ENCODE measurements around the gene TPPP.

TPPP gene

DNA sequence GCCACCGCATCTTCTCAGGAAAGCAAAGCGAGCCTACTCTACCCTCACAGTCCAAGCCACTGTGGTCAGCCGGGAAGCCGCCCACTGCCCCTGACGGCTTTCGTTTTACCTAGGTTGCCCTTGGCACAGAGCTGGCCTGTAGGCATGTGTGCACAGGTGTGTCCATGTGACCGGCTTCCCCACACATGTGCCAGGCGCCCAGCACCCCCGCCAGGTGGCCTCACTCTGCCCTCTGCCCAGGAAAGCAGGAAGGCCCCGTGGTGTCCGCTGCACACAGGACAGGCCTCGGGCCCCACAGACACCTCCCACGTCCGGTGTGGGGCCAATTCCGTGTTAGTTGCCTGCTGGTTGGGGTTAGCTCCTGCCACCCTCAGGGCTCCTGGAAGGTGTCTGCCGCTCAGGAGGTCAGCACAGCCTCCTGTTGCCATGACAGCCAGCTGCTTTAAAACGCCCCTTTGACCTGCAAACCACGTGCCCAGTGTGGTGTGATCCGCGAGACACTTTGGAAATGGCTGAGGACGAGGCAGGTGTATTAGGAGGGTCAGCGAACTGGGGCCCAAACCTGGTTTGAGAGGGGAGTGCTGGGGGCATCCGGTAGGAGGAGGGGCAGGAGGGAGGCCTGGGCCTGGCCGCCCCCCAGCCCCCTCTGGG, 28.7 kb downstream of the TPPP start:
- no peak for DNase-seq

DNA sequence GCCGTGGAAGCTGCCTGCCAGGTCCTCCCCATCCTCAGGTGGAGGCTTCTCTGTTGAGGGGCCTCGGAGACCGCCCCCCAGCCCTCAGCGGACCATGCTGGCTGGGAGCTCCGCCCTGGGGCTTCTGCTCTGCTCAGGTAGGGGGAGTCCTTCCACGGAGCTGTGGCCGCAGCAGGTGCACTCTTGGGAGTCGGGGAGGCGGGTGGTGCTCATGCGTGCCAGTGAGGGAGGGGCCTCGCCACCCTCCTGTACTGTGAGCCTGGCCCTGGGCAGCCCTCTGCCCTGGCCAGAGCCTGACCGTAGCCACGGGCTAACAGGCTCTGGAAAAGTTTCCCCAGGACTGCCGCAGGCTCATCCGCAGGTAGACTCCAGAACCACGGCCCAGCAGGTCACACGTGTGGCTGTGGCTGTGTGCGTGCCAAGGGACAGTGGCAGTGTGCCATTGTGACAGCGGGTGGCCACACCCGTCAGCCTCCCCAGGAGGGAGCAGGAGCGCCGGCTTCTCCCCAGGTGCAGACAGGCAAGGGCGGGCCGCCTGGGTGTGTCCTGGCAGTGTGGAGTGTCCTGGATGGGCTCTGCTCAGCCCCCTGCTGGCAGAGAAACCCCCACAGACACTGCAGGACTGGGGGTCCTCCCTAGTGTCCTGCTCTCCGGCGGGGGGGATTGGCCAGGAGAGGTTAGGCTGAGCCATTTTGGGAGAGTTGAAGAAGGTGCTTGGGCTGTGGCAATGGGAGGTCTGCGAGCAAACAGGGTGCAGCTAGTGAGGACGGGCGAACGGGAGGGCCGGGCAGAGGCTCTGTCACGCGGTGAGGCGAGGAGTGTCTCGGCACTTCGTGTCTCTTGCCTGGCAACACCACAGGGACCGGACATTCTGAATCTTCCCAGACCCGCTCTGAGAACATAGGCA, 29.5 kb downstream of the TPPP start:
- no peak for DNase-seq

DNA sequence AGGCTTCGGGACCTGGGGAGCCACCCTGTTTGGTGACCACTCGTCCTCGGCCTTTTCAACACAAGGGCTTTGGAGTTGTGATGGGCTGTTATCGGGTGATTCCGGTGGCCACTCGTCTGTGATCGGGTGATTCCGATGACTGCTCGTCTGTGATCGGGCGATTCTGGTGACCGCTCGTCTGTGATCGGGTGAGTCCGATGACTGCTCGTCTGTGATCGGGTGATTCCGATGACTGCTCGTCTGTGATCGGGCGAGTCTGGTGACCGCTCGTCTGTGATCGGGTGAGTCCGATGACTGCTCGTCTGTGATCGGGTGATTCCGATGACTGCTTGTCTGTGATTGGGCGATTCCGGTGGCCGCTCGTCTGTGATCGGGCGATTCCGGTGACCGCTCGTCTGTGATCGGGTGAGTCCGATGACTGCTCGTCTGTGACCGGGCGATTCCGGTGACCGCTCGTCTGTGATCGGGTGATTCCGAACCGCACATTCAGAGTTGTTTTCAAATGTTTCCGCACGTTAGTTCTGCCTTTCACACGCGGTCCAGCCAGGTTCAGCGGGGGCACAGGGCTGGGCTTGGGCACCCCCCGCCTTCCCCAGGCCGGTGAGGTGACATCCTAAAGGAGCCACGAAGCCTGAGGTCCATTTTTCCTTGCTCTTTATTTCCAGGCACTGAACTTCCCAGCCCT, 30.3 kb downstream of the TPPP start:
- DNase-seq: no peak

DNA sequence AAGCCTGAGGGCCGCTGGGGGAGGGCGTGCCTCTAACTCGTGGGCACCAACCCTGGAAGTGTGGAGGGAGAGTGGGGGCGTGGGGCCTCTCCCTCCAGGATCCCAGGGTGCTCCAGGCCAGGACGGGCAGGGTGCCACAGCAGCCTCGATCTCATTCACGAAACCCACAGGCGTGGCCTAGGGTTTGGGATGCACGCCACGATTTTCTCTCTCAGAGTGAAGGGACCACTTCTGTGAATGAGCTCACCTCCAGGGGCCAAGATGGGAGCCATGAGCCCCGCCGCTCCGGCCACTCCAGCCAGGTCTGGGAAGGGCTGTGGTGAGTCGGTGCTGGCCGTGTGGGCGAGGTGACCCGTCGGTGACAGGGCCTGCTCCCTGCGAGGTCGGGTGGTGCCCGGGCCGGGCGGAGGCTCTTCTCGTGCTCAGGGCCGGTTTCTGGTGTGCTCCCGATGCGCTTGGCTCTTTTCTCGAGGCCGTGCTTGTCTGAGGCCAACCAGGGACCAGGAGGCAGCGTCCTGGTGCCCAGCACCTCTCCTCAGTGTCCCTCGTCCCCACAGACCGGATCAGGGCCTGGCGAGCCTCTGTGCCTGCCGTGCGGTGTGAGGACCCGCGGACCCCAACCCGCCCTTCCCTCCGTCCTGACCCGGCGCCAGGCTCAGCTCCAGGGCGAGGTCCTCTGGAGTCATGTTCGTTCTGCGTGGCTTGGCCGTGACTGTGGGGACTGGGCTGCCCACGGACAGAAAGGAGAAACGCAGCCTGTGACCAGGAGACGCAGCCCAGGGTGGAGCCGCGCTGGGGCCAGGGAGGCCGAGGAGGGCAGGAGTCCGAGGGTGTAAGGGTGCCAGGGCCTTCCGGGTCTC, 31.0 kb downstream of the TPPP start:
- no peak for DNase-seq

DNA sequence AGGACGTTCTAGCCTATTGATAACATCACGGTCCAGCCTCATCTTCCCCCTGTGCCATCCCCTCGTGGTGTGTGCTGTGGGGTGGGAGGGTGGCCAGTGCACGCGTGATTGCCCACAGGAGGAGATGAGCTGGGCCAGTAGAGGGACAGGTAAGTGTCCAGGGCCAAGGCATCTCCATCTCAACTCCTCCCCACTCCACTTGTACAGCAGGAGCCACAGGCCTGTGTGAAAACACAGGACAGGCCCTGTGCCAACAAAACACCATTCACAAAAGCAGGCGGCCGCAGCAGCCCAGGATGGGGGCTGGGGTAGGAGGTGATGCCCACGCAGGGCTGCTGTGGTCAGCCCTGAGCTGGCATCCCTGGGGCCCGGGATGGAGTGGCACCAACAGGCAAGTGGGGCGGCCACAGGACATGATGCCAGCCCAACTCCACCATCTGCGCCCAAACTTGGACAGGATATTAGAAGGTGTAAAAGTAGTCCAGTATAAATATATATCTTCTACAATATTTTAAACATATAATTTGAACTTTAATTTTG, 32.6 kb downstream of the TPPP start:
- no peak for DNase-seq

DNA sequence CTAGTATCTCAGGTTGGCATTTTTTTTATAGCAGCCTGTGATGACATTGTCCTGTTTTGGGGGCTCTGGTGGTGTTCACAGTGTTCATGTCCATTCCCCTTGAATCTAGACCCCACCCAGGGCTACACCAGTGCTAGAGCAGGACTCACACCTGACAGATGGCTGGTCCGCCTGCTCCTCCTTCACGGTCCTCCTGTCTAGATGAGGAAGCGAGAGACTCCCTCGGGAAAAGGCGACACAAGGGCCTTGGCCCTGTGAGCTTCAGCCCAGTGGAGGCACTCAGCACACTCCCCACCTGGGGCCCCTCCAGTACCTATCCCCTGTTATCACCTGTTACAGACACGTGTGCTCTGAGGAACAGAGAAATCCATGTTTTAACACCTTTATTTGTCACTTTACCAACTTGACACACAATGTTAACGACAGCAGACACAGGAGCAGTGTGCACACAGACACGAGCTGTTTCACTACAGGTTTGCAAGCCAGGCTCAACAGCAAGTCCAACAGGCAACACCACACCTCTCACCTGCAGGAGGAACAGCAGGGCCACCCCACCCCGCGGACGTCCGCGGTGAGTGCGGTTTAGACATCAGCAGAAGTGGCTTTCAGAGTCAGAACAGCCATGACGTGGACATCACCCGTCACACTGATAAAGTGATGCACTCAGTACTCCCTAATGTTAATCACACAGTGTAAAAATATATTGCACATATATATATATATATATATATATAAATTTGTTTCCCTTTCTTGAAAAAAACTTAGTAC, 33.5 kb downstream of the TPPP start:
- DNase-seq: no peak

DNA sequence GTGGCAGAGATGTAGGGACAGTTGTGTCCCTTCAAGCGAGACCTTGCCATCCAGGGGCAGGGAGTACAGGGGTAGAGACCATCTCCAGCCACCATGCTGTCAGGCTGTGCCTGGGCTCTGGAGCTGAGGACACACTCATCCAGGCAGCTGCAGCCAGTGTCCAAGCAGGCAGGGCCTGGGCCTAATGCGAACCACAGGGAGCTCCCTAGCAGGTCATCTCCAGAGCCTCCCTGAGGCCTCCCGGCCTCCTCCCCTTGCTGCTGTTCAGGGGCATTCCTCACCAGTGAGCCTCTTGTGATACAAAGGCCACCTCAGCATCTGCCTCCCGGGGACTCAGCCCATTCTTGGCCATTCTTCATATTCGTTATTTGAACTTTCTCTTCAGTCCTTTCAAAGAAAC, 35.0 kb downstream of the TPPP start:
- no peak for DNase-seq

DNA sequence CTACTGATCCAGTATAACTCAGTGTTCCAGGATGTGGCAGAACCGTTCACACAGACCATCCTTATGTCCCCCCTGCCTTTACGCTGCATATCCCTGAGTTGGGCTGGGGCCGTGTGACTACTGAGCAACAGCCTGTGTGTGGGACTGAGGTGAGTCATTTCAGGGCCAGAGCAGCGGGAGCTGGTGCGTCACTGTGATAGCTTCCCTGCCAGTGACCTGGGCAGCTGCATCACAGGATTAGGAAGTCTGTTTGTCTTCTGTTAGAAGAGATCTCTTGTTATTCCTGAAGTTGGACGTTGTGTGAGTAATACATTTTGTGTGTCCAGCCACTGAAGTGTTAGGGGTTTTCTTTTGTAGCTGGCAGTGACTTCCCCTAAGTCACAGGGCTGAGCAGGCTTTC, 35.6 kb downstream of the TPPP start:
- DNase-seq: no peak

DNA sequence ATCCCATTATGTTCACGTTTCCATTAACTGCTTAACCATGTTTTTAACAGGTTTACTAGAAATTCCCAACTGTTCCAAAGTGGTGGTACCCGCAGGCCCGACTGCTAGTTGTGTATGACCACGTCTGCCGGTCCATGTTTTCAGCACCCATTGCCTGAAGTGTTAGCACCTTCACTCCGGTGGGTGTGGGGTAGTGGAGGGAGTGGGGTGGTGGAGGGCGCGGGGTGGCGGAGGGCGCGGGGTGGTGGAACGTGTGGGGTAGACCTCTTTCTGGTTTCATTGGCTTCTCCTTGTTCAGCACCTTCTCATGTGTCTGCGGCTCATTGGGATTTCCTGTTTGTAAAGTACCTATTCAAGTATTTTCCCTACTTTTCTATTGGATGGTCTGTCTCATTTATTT, 37.7 kb downstream of the TPPP start:
- DNase-seq: no peak

DNA sequence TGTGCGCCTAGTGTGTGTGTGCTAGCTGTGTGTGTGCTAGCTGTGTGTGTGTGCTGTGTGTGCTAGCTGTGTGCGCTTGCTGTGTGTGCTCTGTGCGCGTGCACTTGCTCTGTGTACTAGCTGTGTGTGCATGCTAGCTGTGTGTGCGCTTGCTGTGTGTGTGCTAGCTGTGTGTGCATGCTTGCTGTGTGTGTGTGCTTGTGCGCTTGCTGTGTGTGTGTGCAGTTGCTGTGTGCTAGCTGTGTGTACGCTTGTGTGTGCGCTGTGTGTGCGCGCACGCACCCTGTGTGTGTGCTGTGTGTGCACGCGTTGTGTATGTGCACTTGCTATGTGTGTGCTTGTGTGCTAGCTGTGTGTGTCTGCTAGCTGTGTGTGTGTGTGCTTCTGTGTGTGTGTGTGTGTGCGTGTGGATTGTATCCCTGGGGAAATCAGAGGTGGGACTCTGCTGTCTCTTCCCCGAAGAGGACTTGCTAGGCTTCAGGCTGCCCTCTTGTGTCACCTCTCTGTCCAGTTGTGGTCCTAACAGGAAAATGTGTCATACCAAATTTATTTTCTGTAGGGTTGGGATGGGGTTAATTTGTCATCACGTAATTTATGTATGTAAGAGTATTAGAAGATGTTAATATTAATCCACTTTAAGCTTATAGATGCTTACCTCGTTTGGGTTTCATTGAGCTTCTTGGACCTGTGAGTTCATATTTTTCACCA, 38.9 kb downstream of the TPPP start:
- DNase-seq: no peak

DNA sequence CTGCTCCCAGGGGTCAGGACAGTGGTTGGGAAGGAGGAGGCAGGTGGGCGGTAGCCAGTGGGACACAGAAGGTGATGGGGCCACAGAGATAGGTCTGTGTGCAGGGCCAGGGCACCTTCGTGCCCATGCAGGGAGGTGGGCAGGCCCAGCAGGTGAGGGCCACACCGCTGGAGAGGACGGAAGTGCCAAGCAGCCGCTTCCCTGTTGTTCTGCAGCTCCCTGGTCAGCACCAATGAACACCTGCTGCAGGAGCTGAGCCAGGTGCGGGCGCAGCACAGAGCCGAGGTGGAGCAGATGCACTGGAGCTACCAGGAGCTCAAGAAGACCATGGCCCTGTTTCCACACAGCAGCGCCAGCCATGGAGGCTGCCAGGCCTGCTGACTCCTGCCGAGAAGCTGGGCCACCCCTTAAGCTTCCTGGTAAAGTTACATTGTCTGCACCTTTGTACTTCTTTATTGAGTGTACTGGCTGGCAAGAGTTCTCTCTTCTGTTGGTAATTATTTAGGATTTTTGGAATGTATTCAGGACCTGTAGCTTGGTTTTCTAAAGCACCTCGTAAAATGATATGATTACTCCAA, 40.3 kb downstream of the TPPP start:
- no peak for DNase-seq

DNA sequence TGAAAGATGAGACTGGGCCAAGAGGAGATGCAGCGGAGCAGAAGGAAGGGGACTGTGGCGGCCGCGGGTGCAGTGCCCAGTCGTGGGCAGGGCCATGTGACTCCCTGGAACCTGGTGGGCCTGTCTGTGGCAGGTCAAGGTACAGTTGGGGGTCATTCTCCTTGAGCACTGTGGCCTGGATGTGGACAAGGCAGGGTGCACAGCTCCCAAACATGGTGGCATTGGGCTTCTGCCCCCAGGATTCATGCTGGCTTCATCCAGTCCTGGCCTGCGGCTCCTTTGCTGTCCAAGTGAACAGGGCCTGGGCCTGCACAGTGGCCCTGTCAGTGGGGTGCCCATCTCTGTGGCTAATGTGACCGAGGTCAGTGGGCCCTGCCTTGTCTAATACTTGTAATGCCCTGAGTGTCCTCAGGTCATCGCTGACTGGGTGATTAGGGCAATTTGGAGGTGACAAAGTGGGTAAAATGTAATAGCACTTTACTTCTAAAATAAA, 41.1 kb downstream of the TPPP start:
- DNase-seq: no peak

DNA sequence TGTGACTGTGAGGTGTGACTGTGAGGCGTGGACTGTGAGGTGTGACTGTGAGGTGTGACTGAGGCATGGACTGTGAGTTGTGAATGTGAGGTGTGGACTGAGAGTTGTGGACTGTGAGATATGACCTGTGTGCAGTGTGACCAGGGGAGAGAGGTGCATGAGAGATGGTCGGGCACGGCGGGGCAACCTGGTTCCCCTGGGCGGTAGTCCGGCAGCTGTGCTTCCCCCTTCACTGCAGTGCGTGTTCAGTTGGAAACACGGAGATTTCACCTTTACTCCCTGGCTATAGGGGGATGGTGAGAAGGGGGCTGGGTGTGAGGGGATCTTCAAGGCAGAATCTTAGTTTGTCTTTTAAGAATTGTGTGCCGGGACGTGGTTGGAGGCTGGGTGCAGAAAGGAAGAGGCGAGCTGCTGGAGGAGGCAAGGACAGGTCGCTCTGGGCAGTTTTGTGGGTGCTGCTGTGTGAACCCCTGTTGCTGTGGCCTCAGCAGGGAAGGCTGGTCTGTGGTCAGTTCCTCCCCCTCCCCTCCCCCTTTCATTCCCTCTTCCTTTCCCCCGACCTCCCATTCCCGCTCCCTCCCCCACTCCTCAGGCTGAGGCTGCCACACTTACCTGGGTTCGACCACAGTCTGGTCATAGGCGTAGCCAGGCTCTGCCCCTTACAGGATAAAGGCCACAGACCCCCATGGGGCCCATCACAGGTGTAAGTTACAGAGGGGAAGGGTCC, 41.7 kb downstream of the TPPP start:
- no peak for DNase-seq

DNA sequence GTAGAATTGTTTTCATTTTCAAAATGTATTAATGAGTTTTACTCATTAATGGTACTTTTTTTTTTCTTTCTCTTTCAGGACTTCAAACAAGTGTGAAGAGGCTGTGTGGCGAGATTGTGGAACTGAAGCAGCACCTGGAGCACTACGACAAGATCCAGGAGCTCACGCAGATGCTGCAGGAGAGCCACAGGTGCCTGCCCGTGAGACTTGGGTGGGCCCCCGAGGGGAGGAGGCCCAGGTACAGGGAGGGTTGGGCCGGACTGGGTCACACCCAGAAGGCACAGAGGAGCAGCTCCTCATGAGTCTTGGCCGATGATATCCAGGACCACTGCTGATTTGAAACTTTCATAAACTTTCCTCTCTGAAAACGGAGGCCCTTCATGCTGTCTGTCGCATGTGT, 45.4 kb downstream of the TPPP start:
- no peak for DNase-seq

DNA sequence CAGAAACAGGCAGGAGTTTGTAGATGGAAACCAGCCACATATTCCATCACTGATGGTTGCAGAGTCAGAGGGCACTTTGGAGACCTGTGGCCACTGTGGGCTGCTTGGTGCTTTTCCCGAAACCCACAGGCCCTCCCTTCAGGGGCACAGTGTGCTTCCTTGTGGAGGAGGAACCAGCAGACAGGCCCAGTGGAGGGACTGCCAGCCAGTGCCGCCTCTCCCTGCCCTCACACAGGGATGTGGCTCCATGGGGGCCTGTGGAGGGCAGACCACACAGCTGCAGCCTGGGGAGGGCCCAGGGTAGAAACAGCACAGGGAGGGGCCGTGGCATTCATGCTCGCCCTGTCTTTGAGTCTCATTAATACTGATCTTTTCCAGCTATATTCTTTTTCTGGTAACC, 45.8 kb downstream of the TPPP start:
- no peak for DNase-seq

DNA sequence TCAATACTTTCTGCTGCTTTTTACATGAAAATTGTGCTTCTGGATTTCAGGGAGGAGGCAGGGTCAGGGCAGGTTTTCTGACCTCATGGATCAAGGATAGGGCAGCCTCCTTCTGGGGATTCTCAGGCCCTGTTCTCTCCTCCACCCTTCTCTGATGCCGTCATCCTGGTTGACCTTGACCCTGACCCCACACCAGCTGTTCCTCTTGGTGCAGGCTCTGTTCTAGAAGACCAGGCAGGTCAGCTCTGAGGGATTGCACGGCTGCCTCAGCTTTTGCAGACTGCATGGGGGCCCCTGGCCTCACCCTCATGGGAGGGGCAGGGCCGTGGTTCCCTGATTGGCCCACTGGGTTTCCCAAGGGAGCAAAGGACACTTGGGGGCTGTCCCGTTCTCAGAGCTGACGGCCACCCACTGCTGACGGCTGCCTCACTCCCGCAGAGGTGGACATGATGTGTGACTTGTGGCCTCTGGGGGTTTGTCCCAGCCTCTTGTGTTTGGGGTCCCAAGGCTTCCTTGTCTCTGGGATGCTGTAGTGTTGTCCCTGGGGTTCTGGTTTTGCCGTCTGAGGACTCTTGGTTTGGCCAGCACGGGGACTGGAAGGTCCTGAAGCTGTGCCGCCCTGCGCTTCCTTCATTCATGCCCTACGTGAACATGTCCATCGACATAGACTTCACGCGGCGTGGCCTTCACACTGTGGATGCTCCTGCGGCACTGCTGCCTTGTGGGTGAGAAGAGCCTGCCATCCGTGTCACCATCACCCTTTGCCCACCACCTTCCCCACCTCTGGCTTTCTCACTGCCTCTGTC, 46.6 kb downstream of the TPPP start:
- DNase-seq: no peak

DNA sequence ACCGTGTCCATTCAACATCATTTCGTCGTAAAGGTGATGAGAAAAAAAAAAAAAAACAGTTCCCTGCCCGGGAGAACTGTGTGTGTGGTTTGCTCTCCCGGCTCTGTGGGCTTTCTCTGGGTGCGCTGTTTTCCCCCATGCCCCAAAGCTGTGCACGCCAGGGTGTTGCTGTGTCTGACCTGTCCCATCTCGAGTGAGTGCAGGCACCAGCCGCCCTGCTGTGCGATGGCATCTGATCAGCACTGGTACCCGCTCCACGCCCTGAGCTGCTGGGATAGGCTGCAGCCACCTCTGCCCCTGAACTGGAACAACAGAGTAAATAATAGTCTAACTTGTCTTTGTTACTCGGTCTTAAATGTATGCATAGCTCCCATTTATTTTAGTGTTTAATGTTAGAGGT, 47.7 kb downstream of the TPPP start:
- DNase-seq: no peak

DNA sequence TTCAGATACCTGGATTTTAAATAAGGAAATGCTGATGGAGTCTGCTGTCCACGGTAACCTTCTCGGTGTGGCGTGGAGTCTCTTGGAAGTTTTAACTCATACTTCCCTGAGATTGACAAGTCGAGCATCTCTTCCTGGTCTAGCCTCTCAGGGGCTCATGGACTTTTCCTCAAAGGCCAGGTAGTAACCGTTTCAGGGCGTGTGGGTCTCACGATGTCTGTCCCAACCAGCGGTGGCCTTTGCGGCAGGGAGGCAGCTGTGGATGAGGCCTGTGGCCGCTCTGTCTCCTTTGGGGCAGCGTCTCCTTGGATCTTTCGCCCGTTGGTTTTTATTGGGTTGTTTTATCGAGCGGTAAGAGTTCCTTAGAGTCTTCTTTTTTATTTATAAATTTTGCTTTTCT, 48.2 kb downstream of the TPPP start:
- DNase-seq: no peak

DNA sequence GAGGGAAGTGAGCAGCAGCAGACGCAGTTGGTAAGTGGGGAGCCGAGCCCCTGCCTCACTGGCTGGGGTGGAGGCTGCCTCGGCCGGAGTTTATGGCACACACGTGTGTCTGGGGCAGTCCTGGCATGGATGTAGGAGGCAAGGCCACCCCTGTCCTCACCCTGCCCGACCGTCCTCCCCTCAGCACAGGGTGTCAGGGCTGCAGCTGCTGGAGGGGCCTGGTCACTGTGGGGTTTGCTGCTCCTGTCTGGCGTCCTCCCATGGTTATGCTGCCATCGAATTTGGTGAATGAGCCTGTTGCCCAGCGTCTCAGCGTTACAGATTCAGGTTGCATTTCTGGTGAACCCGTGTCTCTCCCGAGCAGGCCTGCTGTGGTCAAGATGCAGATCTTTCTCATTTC, 48.6 kb downstream of the TPPP start:
- DNase-seq: no peak

All from activated CD4-positive, CD25-positive, alpha-beta regulatory T cell (primary cell).